Smooth muscle cell (in vitro differentiated cells): ENCODE data around the gene EFHC2. TPM values are rescaled to one million over a fixed set of nuclear protein-coding genes. Genes with fewer than 3 reads are reported as not detected.

Experiments
- DNase-seq: peaks from one replicate; lab custom pipeline; 2025; ENCODE audit not compliant: unreplicated experiment; lab: John Stamatoyannopoulos, UW
- H2AFZ ChIP-seq: fragments of 200-600 bp; sonication (generic); 2 replicates; pipeline ENCODE4 v1.6.0; 2016; ENCODE audit warnings: antibody characterized with exemption, low read depth, mild to moderate bottlenecking
- H3F3A ChIP-seq: fragments of 200-600 bp; sonication (generic); 2 replicates; pipeline ENCODE4 v1.6.0; 2017; ENCODE audit warnings: antibody characterized with exemption, low read depth
- H3K27ac ChIP-seq: fragments of 200-600 bp; sonication (generic); 2 replicates; pipeline ENCODE4 v1.5.1; 2016; ENCODE audit warnings: low read depth, mild to moderate bottlenecking
- H3K27me3 ChIP-seq: fragments of 200-600 bp; sonication (generic); 2 replicates; pipeline ENCODE4 v1.6.1; 2016; ENCODE audit warnings: low read depth, mild to moderate bottlenecking
- H3K36me3 ChIP-seq: fragments of 200-600 bp; sonication (generic); 2 replicates; pipeline ENCODE4 v1.5.1; 2016; ENCODE audit warnings: low read depth
- H3K4me1 ChIP-seq: fragments of 200-600 bp; sonication (generic); 2 replicates; pipeline ENCODE4 v1.5.1; 2016; ENCODE audit warnings: low read depth
- H3K4me2 ChIP-seq: fragments of 200-600 bp; sonication (generic); 2 replicates; pipeline ENCODE4 v1.6.0; 2016; ENCODE audit warnings: mild to moderate bottlenecking
- H3K4me3 ChIP-seq: fragments of 200-600 bp; sonication (generic); 2 replicates; pipeline ENCODE4 v1.5.1; 2016; ENCODE audit warnings: mild to moderate bottlenecking
- H3K79me2 ChIP-seq: fragments of 200-600 bp; sonication (generic); 2 replicates; pipeline ENCODE4 v1.6.0; 2016; ENCODE audit warnings: low read depth, mild to moderate bottlenecking
- H3K9ac ChIP-seq: fragments of 200-600 bp; sonication (generic); 2 replicates; pipeline ENCODE4 v1.6.0; 2016; ENCODE audit warnings: low read depth
- H3K9me3 ChIP-seq: fragments of 200-600 bp; sonication (generic); replicated peaks from 2 replicates; pipeline ENCODE4 v1.5.1; 2016; ENCODE audit warnings: low read depth
- H4K20me1 ChIP-seq: fragments of 200-600 bp; sonication (generic); 2 replicates; pipeline ENCODE4 v1.6.0; 2016; ENCODE audit warnings: low read depth
- CTCF ChIP-seq: fragments of 200-600 bp; sonication (generic); IDR thresholded peaks from 2 replicates; pipeline ENCODE4 v1.5.1; 2017; ENCODE audit warnings: borderline replicate concordance, mild to moderate bottlenecking, antibody characterized with exemption; ENCODE audit not compliant: insufficient read depth, poor library complexity, severe bottlenecking
- WGBS: methylation state at CpG from one replicate; pipeline ENCODE4 v1.1.7; 2016; ENCODE audit warnings: low lambda C conversion rate; 5-methylcytosine and 5-hydroxymethylcytosine counted together
- polyA plus RNA-seq: library from polyadenylated mRNA; unstranded; fragments of >200 nt; fragmentation: Nextera tagmentation; extraction: Ambion mirVana; gene quantifications from 2 replicates; pipeline ENCODE4 v1.2.1, GENCODE V29; 2016
- total RNA-seq: library from RNA; depleted of rRNA; stranded (reverse); fragments of >200 nt; gene quantifications from 2 replicates; pipeline ENCODE4 v1.2.3, GENCODE V29; 2014

EFHC2 gene
- total and polyA plus RNA-seq, 2 experiments from 2014 or later, result 2.3 to 3.5 TPM

GRCh38 chrX:44314259-44314734 is 29.2 kb downstream of the EFHC2 start:
- H3K4me2 ChIP-seq, result no peak overlapping the region
- no peaks in the 10 kb centered on the region for H3K79me2 ChIP-seq
- H3K9me3 ChIP-seq, result no peaks in the 10 kb centered on the region
- H3K27me3 ChIP-seq, result no peaks in the 10 kb centered on the region
- no peak overlapping the region for H2AFZ ChIP-seq
- H3K4me3 ChIP-seq, result no peak overlapping the region
- no peak for DNase-seq
- no peaks in the 10 kb centered on the region for H3K4me1 ChIP-seq
- no peaks in the 10 kb centered on the region for H3K36me3 ChIP-seq
- no peaks in the 10 kb centered on the region for H4K20me1 ChIP-seq
- WGBS, result 80% methylated on average over 2 of the region's 2 CpGs
- TF ChIP-seq CTCF, result no peak
- no peak overlapping the region for H3K27ac ChIP-seq
- H3K9ac ChIP-seq, result no peak overlapping the region
- no peaks in the 10 kb centered on the region for H3F3A ChIP-seq

GRCh38 chrX:44312421-44312820 is 31.1 kb downstream of the EFHC2 start:
- Histone ChIP-seq H3K4me1 (no peaks in the 10 kb centered on the region), H3K36me3 (no peaks in the 10 kb centered on the region), H3K4me3 (no peak overlapping the region), H3F3A (no peaks in the 10 kb centered on the region), H3K27me3 (no peaks in the 10 kb centered on the region), H3K79me2 (no peaks in the 10 kb centered on the region), H3K27ac (no peak overlapping the region), H2AFZ (no peak overlapping the region), H3K9ac (no peak overlapping the region), H4K20me1 (no peaks in the 10 kb centered on the region), H3K9me3 (no peaks in the 10 kb centered on the region), H3K4me2 (no peak overlapping the region)
- no peak for DNase-seq
- no peak for TF ChIP-seq CTCF

- Histone ChIP-seq H3K79me2 (no peaks in the 10 kb centered on the region), H3K9ac (no peak overlapping the region), H2AFZ (no peak overlapping the region), H4K20me1 (no peaks in the 10 kb centered on the region), H3K4me1 (no peaks in the 10 kb centered on the region), H3K27ac (no peak overlapping the region), H3F3A (no peaks in the 10 kb centered on the region), H3K4me3 (no peak overlapping the region), H3K36me3 (no peaks in the 10 kb centered on the region), H3K4me2 (no peak overlapping the region), H3K9me3 (no peaks in the 10 kb centered on the region), H3K27me3 (no peaks in the 10 kb centered on the region)
- TF ChIP-seq CTCF, result no peak
- WGBS, result 95% methylated on average over 27 of the region's 27 CpGs
- no peak for DNase-seq
These were observed 33.2 kb downstream of the EFHC2 start for GRCh38 chrX:44310227-44310626.

GRCh38 chrX:44308869-44309268 is 34.6 kb downstream of the EFHC2 start:
- H3K9ac ChIP-seq, result no peak overlapping the region
- no peak overlapping the region for H3K4me3 ChIP-seq
- H3K79me2 ChIP-seq, result no peaks in the 10 kb centered on the region
- no peak for TF ChIP-seq CTCF
- no peaks in the 10 kb centered on the region for H3K4me1 ChIP-seq
- 58% methylated on average over 2 of the region's 2 CpGs for WGBS
- H2AFZ ChIP-seq, result no peak overlapping the region
- H3K27ac ChIP-seq, result no peak overlapping the region
- H4K20me1 ChIP-seq, result no peaks in the 10 kb centered on the region
- H3K27me3 ChIP-seq, result no peaks in the 10 kb centered on the region
- H3K4me2 ChIP-seq, result no peak overlapping the region
- no peaks in the 10 kb centered on the region for H3F3A ChIP-seq
- H3K9me3 ChIP-seq, result no peaks in the 10 kb centered on the region
- H3K36me3 ChIP-seq, result no peaks in the 10 kb centered on the region
- no peak for DNase-seq
